ENCODE measurements around the gene KRTAP19-8. TPM values are rescaled to one million over a fixed set of nuclear protein-coding genes. Genes with fewer than 3 reads are reported as not detected.

The KRTAP19-8 gene
- polyA plus RNA-seq, 1 of the 3 experiments (the other 2 are of a cell fraction), result not detected

GRCh38 chr21:31034378-31034777 is 3.9 kb downstream of the KRTAP19-8 start:
- Histone ChIP-seq H4K20me1 (ENCODE audit: insufficient read depth) (no peaks in the 10 kb centered on the region), H3K4me3 (ENCODE audit: low read depth in 2 of 2, low read length in 1 of 2) (no peak overlapping the region), H3K9me2 (no peaks in the 10 kb centered on the region), H3K27ac (ENCODE audit: low read depth in 2 of 2, low read length in 1 of 2) (no peak overlapping the region), H2AFZ (ENCODE audit: low read depth) (no peak overlapping the region), H3K27me3 (ENCODE audit: insufficient read depth) (no peaks in the 10 kb centered on the region; the same call in 1 of the 2 replicates), H3K4me1 (ENCODE audit: control insufficient read depth in 1 of 2, insufficient read depth in 2 of 2, low read depth in 1 of 2, low read length in 1 of 2) (no peaks in the 10 kb centered on the region), H3F3A (replicated peaks; ENCODE audit: insufficient read depth) (no peaks in the 10 kb centered on the region), H3K36me3 (replicated peaks in 1 of 2; ENCODE audit: control insufficient read depth in 1 of 2, insufficient read depth in 2 of 2, low read length in 1 of 2) (no peaks in the 10 kb centered on the region), H3K9me3 (no peaks in the 10 kb centered on the region), H3K9ac (no peak overlapping the region), H3K79me2 (ENCODE audit: insufficient read depth) (no peaks in the 10 kb centered on the region), H3K4me2 (no peak overlapping the region)
- no peak for DNase-seq
- ChIA-PET POLR2A (no interaction called here), CTCF (no interaction called here)
- TF ChIP-seq SIN3A (IDR thresholded peaks at IDR 0.05; ENCODE audit: borderline replicate concordance, low read depth, low read length) (no peak), REST (IDR thresholded peaks at IDR 0.05; ENCODE audit: low read depth, low read length) (no peak), FOXM1 (IDR thresholded peaks at IDR 0.05; ENCODE audit: low read depth) (no peak), RXRA (IDR thresholded peaks at IDR 0.05; ENCODE audit: borderline replicate concordance, low read depth) (no peak), CTCF (IDR thresholded peaks at IDR 0.05) (no peak), GATA2 (CRISPR knock-in tag; IDR thresholded peaks at IDR 0.05) (no peak), MXI1 (IDR thresholded peaks at IDR 0.05; ENCODE audit: low read depth, low read length) (no peak), IRF3 (IDR thresholded peaks at IDR 0.05; ENCODE audit: low read depth, low read length) (no peak), POLR2AphosphoS5 (IDR thresholded peaks at IDR 0.05; ENCODE audit: low read depth, low read length) (no peak)

Measured in SK-N-SH (cell line).